Measurements from ENCODE around the gene PWP1. TPM values are rescaled to one million over a fixed set of nuclear protein-coding genes. Genes with fewer than 3 reads are reported as not detected.

The PWP1 gene
- total and polyA plus RNA-seq, 4 donors, result 19.5 to 34.8 (median 30.4) TPM

GRCh38 chr12:107650977-107651376, 34.6 kb upstream of the PWP1 start:
- H3K36me3 ChIP-seq (ENCODE audit: control insufficient read depth in 4 of 4, insufficient read depth in 4 of 4, low read length in 4 of 4), result no peaks in the 10 kb centered on the region
- peaks cover 0 to 51% (median 12%) of the 10 kb centered on the region in 5 donors for H3K4me1 ChIP-seq (ENCODE audit: control insufficient read depth in 5 of 5, insufficient read depth in 5 of 5, low read length in 5 of 5)
- no peak for TF ChIP-seq CTCF (IDR thresholded peaks at IDR 0.05; ENCODE audit: control extremely low read depth, extremely low read depth)
- H3K9me3 ChIP-seq (ENCODE audit: control insufficient read depth in 4 of 4, insufficient read depth in 3 of 4, low read length in 3 of 4), result no peaks in the 10 kb centered on the region
- no peaks in the 10 kb centered on the region for H3K27me3 ChIP-seq (ENCODE audit: control insufficient read depth in 3 of 3, insufficient read depth in 3 of 3, low read length in 2 of 3)
- no peak overlapping the region for H3K4me3 ChIP-seq
- peak in 2 of 3 donors; percentile 47 to 62 for DNase-seq
- no peak for ATAC-seq (ENCODE audit: insufficient read depth, low FRiP score)
- no peak overlapping the region for H3K27ac ChIP-seq (ENCODE audit: low read depth in 1 of 2, low read length in 1 of 2)
- 65 to 84% methylated on average over 10 of the region's 10 CpGs for WGBS, 2 donors
- H3K9ac ChIP-seq (ENCODE audit: insufficient read depth in 1 of 2, low read length in 2 of 2), result no peak overlapping the region

- ATAC-seq (ENCODE audit: insufficient read depth, low FRiP score) (no peak), DNase-seq (peak; percentile 73 to 94 (median 87))
- Histone ChIP-seq H3K9ac (ENCODE audit: insufficient read depth in 1 of 2, low read length in 2 of 2) (peak overlapping the region in 1 of 2 donors; percentile 40), H3K27ac (ENCODE audit: low read depth in 1 of 2, low read length in 1 of 2) (no peak overlapping the region), H3K4me1 (ENCODE audit: control insufficient read depth in 5 of 5, insufficient read depth in 5 of 5, low read length in 5 of 5) (peaks cover 0 to 45% (median 12%) of the 10 kb centered on the region in 5 donors), H3K4me3 (no peak overlapping the region), H3K9me3 (ENCODE audit: control insufficient read depth in 4 of 4, insufficient read depth in 3 of 4, low read length in 3 of 4) (no peaks in the 10 kb centered on the region), H3K36me3 (ENCODE audit: control insufficient read depth in 4 of 4, insufficient read depth in 4 of 4, low read length in 4 of 4) (no peaks in the 10 kb centered on the region), H3K27me3 (ENCODE audit: control insufficient read depth in 3 of 3, insufficient read depth in 3 of 3, low read length in 2 of 3) (no peaks in the 10 kb centered on the region)
- WGBS, 2 donors, result 77 to 89% methylated on average over 11 of the region's 11 CpGs
- no peak for TF ChIP-seq CTCF (IDR thresholded peaks at IDR 0.05; ENCODE audit: control extremely low read depth, extremely low read depth)
Measured at GRCh38 chr12:107651571-107652449, 33.8 kb upstream of the PWP1 start.

GRCh38 chr12:107653519-107653918, 32.1 kb upstream of the PWP1 start:
- Histone ChIP-seq H3K36me3 (ENCODE audit: control insufficient read depth in 4 of 4, insufficient read depth in 4 of 4, low read length in 4 of 4) (no peaks in the 10 kb centered on the region), H3K4me1 (ENCODE audit: control insufficient read depth in 5 of 5, insufficient read depth in 5 of 5, low read length in 5 of 5) (peaks cover 0 to 45% (median 12%) of the 10 kb centered on the region in 5 donors), H3K9me3 (ENCODE audit: control insufficient read depth in 4 of 4, insufficient read depth in 3 of 4, low read length in 3 of 4) (no peaks in the 10 kb centered on the region), H3K4me3 (no peak overlapping the region), H3K27ac (ENCODE audit: low read depth in 1 of 2, low read length in 1 of 2) (no peak overlapping the region), H3K27me3 (ENCODE audit: control insufficient read depth in 3 of 3, insufficient read depth in 3 of 3, low read length in 2 of 3) (no peaks in the 10 kb centered on the region), H3K9ac (ENCODE audit: insufficient read depth in 1 of 2, low read length in 2 of 2) (no peak overlapping the region)
- DNase-seq (no peak), ATAC-seq (ENCODE audit: insufficient read depth, low FRiP score) (no peak)
- no peak for TF ChIP-seq CTCF (IDR thresholded peaks at IDR 0.05; ENCODE audit: control extremely low read depth, extremely low read depth)
- 78 to 86% methylated on average over 2 of the region's 2 CpGs for WGBS, 2 donors
